Activated T-helper 2 cell treated with anti-CD3 and anti-CD28 coated beads, Interferon-gamma antibody, Interleukin-2, Interleukin-4, amounts not matched to agents 10 μg/mL and 5 μg/mL and 100 μg/mL, durations not matched to agents 14 hours and 24 hours and 36 hours (primary cell): Measurements from ENCODE around the gene ITPRID1. TPM values are rescaled to one million over a fixed set of nuclear protein-coding genes. Genes with fewer than 3 reads are reported as not detected.
"Not testable (repeated sequence)": the region's sequence is repeated elsewhere in the genome, so short reads cannot be mapped to it uniquely, and the experiment has no call there.

ENCODE experiments used
- DNase-seq: peaks from one replicate; pipeline ENCODE4 v3.0.0; 2021; ENCODE audit warnings: low spot score
- H3K27ac Mint-ChIP-seq: one replicate; pipeline ENCODE4 v1.8.0; 2021; ENCODE audit warnings: mixed read lengths
- H3K27me3 Mint-ChIP-seq: one replicate; pipeline ENCODE4 v1.8.0; 2021; ENCODE audit warnings: low read depth, mixed read lengths
- H3K36me3 Mint-ChIP-seq: one replicate; pipeline ENCODE4 v1.8.0; 2021; ENCODE audit warnings: low read depth, mixed read lengths
- H3K4me1 Mint-ChIP-seq: one replicate; pipeline ENCODE4 v1.8.0; 2021; ENCODE audit warnings: low read depth, mixed read lengths
- H3K4me3 Mint-ChIP-seq: one replicate; pipeline ENCODE4 v1.8.0; 2021; ENCODE audit warnings: low read depth, mild to moderate bottlenecking, moderate library complexity, mixed read lengths
- H3K9me3 Mint-ChIP-seq: one replicate; pipeline ENCODE4 v1.8.0; 2021; ENCODE audit warnings: mixed read lengths
- intact Hi-C: fragments of 100-400 bp; cut with micrococcal nuclease; formaldehyde crosslinking; loops from one replicate; pipeline ENCODE4 v1.15.1; 2023
- total RNA-seq: library from RNA; stranded (reverse); gene quantifications from 2 replicates; pipeline ENCODE4 v1.2.3, GENCODE V29; 2022

ITPRID1 gene
- total RNA-seq, 1 donor from 2014 or later = not detected

- no peaks in the 10 kb centered on the region for H3K4me1 Mint-ChIP-seq
- intact Hi-C loops = no loop called here
- H3K4me3 Mint-ChIP-seq = no peak overlapping the region
- DNase-seq = no peak
- no peaks in the 10 kb centered on the region for H3K27me3 Mint-ChIP-seq
- no peaks in the 10 kb centered on the region for H3K36me3 Mint-ChIP-seq
- no peaks in the 10 kb centered on the region for H3K9me3 Mint-ChIP-seq
- no peak overlapping the region for H3K27ac Mint-ChIP-seq
Measured at GRCh38 chr7:31526864-31527263, 13.0 kb downstream of the ITPRID1 start.

- Mint-ChIP-seq H3K9me3 (no peaks in the 10 kb centered on the region), H3K36me3 (no peaks in the 10 kb centered on the region), H3K4me3 (no peak overlapping the region), H3K27me3 (no peaks in the 10 kb centered on the region), H3K27ac (no peak overlapping the region), H3K4me1 (no peaks in the 10 kb centered on the region)
- no peak for DNase-seq
- intact Hi-C loops = no loop called here
Measured at GRCh38 chr7:31529103-31529502, 15.2 kb downstream of the ITPRID1 start.

- H3K27me3 Mint-ChIP-seq, H3K9me3 Mint-ChIP-seq, H3K36me3 Mint-ChIP-seq, H3K27ac Mint-ChIP-seq, intact Hi-C loops, H3K4me3 Mint-ChIP-seq, H3K4me1 Mint-ChIP-seq, DNase-seq: not testable (repeated sequence)
Measured at GRCh38 chr7:31540651-31541185, 26.8 kb downstream of the ITPRID1 start.

GRCh38 chr7:31545549-31545948 lies 31.7 kb downstream of the ITPRID1 start:
- H3K4me3 Mint-ChIP-seq = no peak overlapping the region
- H3K27me3 Mint-ChIP-seq = no peaks in the 10 kb centered on the region
- no peak for DNase-seq
- H3K4me1 Mint-ChIP-seq = no peaks in the 10 kb centered on the region
- no peaks in the 10 kb centered on the region for H3K36me3 Mint-ChIP-seq
- no peaks in the 10 kb centered on the region for H3K9me3 Mint-ChIP-seq
- intact Hi-C loops = no loop called here
- no peak overlapping the region for H3K27ac Mint-ChIP-seq

GRCh38 chr7:31549611-31550010 lies 35.7 kb downstream of the ITPRID1 start:
- H3K36me3 Mint-ChIP-seq = no peaks in the 10 kb centered on the region

GRCh38 chr7:31550432-31550831 lies 36.5 kb downstream of the ITPRID1 start:
- intact Hi-C loops = no loop called here
- no peaks in the 10 kb centered on the region for H3K36me3 Mint-ChIP-seq

More at GRCh38 chr7:31549611-31550010, 35.7 kb downstream of the ITPRID1 start:
- no peaks in the 10 kb centered on the region for H3K27me3 Mint-ChIP-seq
- H3K4me1 Mint-ChIP-seq = no peaks in the 10 kb centered on the region
- H3K4me3 Mint-ChIP-seq = no peak overlapping the region
- H3K27ac Mint-ChIP-seq = no peak overlapping the region
- intact Hi-C loops = no loop called here
- DNase-seq = no peak
- no peaks in the 10 kb centered on the region for H3K9me3 Mint-ChIP-seq

GRCh38 chr7:31553661-31554081 lies 39.8 kb downstream of the ITPRID1 start:
- H3K9me3 Mint-ChIP-seq = no peaks in the 10 kb centered on the region
- no peak overlapping the region for H3K4me3 Mint-ChIP-seq
- no peak overlapping the region for H3K27ac Mint-ChIP-seq
- no peak for DNase-seq
- intact Hi-C loops = no loop called here
- no peaks in the 10 kb centered on the region for H3K27me3 Mint-ChIP-seq
- H3K4me1 Mint-ChIP-seq = no peaks in the 10 kb centered on the region
- no peaks in the 10 kb centered on the region for H3K36me3 Mint-ChIP-seq

More at GRCh38 chr7:31550432-31550831, 36.5 kb downstream of the ITPRID1 start:
- no peaks in the 10 kb centered on the region for H3K9me3 Mint-ChIP-seq
- H3K27ac Mint-ChIP-seq = no peak overlapping the region
- no peak for DNase-seq
- H3K27me3 Mint-ChIP-seq = no peaks in the 10 kb centered on the region
- H3K4me1 Mint-ChIP-seq = no peaks in the 10 kb centered on the region
- H3K4me3 Mint-ChIP-seq = no peak overlapping the region

GRCh38 chr7:31562002-31562401 lies 48.1 kb downstream of the ITPRID1 start:
- no peak for DNase-seq
- no peaks in the 10 kb centered on the region for H3K27me3 Mint-ChIP-seq
- no peaks in the 10 kb centered on the region for H3K4me1 Mint-ChIP-seq
- H3K4me3 Mint-ChIP-seq = no peak overlapping the region
- intact Hi-C loops = no loop called here
- H3K27ac Mint-ChIP-seq = no peak overlapping the region
- H3K36me3 Mint-ChIP-seq = no peaks in the 10 kb centered on the region
- no peaks in the 10 kb centered on the region for H3K9me3 Mint-ChIP-seq

GRCh38 chr7:31563522-31563921 lies 49.6 kb downstream of the ITPRID1 start:
- Mint-ChIP-seq H3K4me1 (no peaks in the 10 kb centered on the region), H3K27ac (no peak overlapping the region)

GRCh38 chr7:31563951-31564350 lies 50.1 kb downstream of the ITPRID1 start:
- no peak for DNase-seq
- Mint-ChIP-seq H3K27me3 (no peaks in the 10 kb centered on the region), H3K9me3 (no peaks in the 10 kb centered on the region), H3K27ac (no peak overlapping the region), H3K4me1 (no peaks in the 10 kb centered on the region), H3K4me3 (no peak overlapping the region), H3K36me3 (no peaks in the 10 kb centered on the region)
- intact Hi-C loops = no loop called here

More at GRCh38 chr7:31563522-31563921, 49.6 kb downstream of the ITPRID1 start:
- H3K4me3 Mint-ChIP-seq = no peak overlapping the region
- no peak for DNase-seq
- H3K9me3 Mint-ChIP-seq = no peaks in the 10 kb centered on the region
- no peaks in the 10 kb centered on the region for H3K36me3 Mint-ChIP-seq
- H3K27me3 Mint-ChIP-seq = no peaks in the 10 kb centered on the region
- intact Hi-C loops = no loop called here

GRCh38 chr7:31564661-31565060 lies 50.8 kb downstream of the ITPRID1 start:
- no peak overlapping the region for H3K27ac Mint-ChIP-seq
- no peaks in the 10 kb centered on the region for H3K27me3 Mint-ChIP-seq
- no peaks in the 10 kb centered on the region for H3K4me1 Mint-ChIP-seq
- H3K36me3 Mint-ChIP-seq = no peaks in the 10 kb centered on the region
- intact Hi-C loops = no loop called here
- no peak for DNase-seq
- no peak overlapping the region for H3K4me3 Mint-ChIP-seq
- no peaks in the 10 kb centered on the region for H3K9me3 Mint-ChIP-seq

- Mint-ChIP-seq H3K27me3 (no peaks in the 10 kb centered on the region), H3K9me3 (no peaks in the 10 kb centered on the region), H3K4me1 (no peaks in the 10 kb centered on the region), H3K27ac (no peak overlapping the region), H3K4me3 (no peak overlapping the region), H3K36me3 (no peaks in the 10 kb centered on the region)
- intact Hi-C loops = no loop called here
- no peak for DNase-seq
Measured at GRCh38 chr7:31569528-31569927, 55.6 kb downstream of the ITPRID1 start.

- no peak overlapping the region for H3K27ac Mint-ChIP-seq
- H3K4me3 Mint-ChIP-seq = no peak overlapping the region
- H3K4me1 Mint-ChIP-seq = no peaks in the 10 kb centered on the region
Measured at GRCh38 chr7:31583526-31583925, 69.6 kb downstream of the ITPRID1 start.

GRCh38 chr7:31583942-31584341 lies 70.1 kb downstream of the ITPRID1 start:
- DNase-seq = no peak
- intact Hi-C loops = no loop called here
- Mint-ChIP-seq H3K4me3 (no peak overlapping the region), H3K36me3 (no peaks in the 10 kb centered on the region), H3K27ac (no peak overlapping the region), H3K9me3 (peaks cover 4% of the 10 kb centered on the region), H3K4me1 (no peaks in the 10 kb centered on the region), H3K27me3 (no peaks in the 10 kb centered on the region)

More at GRCh38 chr7:31583526-31583925, 69.6 kb downstream of the ITPRID1 start:
- no peaks in the 10 kb centered on the region for H3K36me3 Mint-ChIP-seq
- no peak for DNase-seq
- peaks cover 4% of the 10 kb centered on the region for H3K9me3 Mint-ChIP-seq
- no peaks in the 10 kb centered on the region for H3K27me3 Mint-ChIP-seq
- intact Hi-C loops = no loop called here
